Islet precursor cell (in vitro differentiated cells): Measurements from ENCODE around the gene COL5A3.
"Not testable (repeated sequence)": the region's sequence is repeated elsewhere in the genome, so short reads cannot be mapped to it uniquely, and the experiment has no call there.

Experiments used
- DNase-seq: peaks from one replicate; pipeline ENCODE4 v3.0.0-alpha.2; 2018

COL5A3 gene

DNA sequence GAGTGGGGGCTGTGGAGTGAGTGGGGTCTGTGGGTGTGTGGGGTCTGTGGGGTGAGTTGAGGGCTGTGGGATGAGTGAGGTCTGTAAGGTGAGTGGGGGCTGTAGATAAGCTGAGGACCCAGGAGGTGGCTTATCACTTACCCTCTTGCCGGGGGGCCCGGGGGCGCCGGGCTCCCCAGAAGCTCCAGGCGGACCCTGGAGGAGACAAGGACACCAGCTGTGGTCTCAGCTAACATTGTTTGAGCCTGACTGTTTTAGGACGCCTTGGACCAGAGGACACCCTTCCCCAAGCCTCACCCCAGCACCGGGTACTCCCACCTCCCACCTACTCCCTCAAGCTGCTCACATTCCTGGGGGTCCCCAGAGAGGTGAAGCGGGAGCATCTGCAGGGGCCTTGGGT lies 39.8 kb downstream of the COL5A3 start:
- no peak for DNase-seq

DNA sequence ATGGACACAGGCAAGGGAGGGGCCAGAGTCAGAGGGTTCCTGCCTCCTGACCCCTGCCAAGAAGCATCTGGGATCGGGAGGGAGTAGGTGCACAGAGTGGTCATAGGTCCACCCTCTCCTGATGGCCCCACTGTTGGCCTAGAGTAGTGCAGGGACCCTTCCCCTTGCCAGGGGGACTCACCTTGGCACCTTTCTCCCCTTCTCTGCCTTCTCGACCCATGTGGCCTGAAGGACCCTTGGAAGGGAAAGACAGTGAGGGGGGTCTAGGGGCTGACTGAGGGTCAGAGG lies 40.7 kb downstream of the COL5A3 start:
- DNase-seq = no peak

DNA sequence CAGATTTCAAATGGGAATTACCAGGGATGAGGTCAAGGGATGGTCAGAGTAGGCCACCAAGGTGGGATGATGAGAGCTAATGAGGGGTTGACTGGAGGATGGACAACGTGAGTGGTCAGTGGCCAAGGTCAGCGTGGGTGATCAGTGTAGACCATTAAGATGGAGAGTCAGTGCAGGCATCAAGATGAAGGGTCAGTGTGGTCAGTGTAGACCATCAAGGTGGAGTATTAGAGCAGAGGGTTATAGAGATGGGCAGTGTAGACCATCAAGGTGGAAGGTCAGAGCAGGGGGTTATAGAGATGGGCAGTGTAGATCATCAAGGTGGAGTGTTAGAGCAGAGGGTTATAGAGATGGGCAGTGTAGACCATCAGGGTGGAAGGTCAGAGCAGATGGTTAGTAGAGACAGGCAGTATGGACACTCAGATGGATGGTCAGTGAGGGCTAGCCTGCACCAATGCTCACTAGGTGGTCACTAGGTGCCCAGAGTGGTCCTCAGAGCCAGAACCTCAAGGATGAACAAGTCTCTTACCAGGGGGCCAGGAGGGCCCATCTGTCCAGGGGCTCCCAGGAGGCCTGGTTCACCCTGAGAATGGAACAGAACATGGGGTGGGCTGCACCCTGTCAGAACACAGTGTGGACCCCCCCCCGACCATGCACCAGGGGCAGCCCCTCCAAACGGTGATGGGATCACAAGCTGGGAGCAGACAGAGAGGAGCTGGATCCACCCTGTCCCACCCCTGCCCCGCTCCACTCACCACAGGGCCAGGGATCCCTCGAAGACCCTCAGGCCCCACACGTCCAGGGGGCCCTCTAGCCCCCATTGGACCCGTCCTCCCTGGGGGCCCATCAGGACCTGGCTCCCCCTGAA lies 41.2 kb downstream of the COL5A3 start:
- DNase-seq = no peak

DNA sequence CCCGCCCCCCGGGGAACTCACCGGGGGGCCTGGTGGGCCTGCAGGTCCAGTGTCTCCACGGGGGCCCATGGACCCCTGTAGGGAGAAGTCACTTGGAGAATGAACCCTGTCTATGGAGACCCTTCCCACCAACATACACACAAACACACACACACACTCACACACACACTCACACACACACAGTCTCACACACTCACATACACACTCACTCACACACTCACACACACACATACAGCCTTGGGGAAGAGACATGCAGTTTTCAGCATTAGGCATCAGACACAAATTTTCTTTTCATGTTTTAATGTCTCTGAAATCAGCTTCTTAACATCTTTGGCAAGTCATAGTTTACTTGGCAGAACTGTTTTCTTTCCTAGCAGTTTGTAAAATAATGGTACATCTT lies 43.0 kb downstream of the COL5A3 start:
- DNase-seq = no peak

DNA sequence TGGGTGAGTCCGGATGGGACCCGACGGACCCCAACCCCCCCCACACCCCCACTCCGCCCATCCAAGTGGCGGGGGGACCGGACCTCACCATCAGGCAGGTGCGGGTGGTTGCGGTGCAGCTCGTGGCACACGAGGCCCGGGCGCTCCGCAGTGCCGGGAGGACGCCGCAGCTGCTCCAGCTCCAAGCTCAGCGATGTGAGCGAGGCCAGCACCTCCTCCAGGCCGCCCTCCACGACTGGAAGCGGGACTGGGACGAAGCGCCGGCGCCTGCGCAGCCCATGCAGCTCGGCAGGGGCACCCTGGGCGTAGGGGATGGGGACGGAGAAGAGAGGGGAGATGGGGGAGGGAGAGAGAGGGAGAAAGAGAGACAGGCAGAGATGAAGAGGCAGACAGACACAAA lies 43.9 kb downstream of the COL5A3 start:
- DNase-seq = no peak

DNA sequence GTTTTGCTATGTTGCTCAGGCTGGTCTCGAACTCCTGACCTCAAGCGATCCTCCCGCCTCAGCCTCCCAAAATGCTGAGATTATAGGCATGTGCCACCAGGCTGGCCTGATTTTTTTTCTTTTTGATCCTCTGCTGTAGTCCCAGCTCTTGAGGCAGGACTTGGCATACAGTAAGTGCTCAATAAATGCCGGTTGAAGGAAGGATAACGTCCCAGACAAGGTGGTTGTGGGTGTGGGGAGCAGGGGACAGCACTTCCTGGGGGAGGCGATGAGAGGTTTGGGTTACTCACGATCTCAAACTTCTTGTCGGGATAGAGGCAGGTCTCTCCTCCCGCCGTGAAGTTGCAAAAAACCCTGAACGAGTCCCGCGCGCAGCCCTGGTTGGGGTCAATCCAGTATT lies 44.3 kb downstream of the COL5A3 start:
- DNase-seq = no peak

DNA sequence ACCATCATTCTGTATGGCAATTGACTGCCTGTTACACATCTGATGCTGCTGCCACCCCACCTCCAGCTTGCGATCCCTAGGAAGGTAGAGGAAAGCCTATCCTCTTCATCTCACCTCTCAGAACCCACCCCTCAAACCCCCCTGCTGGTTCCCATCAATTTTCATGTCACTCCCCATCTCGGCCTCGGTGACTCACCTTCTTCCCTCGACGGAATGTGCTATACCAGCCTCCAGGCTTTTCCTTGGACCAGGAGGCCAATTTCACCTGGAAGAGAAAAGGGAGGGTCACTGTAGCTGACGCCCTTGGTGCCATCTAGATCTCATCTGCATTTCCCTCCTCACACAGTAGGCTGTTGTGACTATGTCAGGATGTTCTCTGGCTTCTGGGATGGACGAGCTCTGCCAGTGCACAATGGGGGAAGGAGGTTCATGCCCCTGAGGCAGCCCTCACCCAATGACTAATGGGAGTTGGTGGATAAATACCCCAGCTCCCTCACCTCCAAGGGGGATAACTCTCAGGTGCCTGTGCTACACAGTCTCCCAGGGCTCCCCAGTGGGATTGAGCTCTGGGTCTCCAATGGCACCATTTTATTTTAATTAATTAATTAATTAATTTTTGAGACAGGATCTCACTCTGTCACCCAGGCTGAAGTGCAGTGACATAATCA lies 47.5 kb downstream of the COL5A3 start:
- peak; percentile 64 for DNase-seq

DNA sequence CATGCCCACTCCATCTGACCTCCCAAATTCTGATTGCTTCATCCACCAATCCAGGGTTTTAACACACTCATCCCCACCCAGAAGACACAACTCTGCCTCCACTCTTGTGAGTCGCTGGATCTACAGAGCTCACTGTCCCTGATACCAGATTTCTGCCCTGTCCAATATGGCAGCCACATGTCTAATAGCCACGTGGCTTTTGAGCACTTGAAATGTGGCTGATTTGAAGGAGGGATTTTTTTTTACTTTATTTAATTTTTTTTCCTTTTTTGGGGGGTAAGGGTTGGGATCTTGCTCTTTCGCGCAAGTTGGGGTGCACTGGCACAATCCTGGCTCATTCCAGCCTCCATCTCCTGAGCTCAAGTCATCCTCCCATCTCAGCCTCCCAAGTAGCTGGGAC lies 49.2 kb downstream of the COL5A3 start:
- no peak for DNase-seq

DNA sequence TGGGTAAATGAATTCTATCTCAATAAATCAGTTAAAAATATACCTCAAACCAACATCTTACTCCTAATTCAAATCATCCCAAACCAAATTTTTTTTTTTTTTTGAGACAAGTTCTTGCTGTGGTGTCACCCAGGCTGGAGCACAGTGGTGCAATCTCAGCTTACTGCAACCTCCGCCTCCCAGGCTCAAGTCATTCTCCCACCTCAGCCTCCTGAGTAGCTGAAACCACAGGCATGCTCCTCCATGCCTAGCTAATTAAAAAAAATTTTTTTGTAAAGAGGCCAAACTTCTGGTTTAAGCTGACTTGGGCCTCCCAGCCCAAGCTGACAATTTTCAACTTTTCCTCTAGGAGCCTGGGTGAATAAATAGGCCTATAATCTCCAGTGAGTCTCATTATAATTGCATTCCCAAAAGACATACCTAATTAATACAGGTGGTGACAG lies 51.9 kb downstream of the COL5A3 start:
- DNase-seq = no peak

DNA sequence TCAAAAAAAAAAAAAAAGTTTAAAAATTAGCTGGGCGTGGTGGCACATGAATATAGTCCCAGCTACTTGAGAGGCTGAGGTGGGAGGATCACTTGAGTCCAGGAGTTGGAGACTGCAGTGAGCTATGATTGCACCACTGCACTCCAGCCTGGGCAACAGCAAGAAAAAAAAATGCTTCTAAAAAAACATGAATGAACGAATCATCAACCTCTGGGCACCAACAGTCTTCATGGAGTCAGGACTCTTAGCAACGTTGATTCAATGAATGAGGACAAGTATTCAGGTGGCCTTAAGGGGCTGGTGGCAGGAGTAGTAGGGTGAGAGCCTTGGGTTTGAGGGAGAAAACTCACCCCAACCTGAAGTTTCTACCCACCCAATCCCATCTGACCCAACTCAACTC lies 53.3 kb downstream of the COL5A3 start:
- no peak for DNase-seq

DNA sequence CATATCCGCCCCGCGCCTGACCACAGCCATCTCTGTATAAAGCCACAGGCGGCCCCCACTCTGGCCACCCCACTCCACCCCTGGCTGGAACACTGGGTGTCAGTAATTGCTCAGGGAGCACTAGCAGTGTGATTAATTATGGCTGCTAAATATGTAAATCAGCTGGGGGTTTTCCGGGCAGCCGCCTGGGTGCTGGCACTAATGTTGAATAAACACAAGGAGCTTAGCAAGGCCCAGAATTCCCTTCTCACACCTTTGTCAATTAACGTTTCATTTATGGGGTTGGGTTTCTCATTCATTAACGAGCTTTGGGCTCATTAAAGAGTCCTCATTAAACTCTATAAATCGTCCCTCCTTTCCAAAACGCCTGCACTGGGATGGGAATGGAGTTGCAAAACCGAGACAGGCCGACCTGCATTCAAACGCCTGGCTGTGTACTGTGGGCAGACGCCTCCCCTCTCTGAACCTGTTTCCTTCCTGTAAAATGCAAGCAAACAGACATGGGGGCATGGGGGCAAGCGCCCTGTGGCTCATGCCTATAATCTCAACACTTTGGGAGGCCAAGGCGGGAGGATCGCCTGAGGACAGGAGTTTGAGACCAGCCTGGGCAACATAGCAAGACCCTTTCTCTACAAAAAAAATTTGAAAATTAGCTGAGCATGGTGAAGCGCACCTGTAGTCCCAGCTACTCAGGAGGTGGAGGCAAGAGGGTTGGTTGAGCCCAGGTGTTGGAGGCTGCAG lies 56.3 kb downstream of the COL5A3 start:
- no peak for DNase-seq

DNA sequence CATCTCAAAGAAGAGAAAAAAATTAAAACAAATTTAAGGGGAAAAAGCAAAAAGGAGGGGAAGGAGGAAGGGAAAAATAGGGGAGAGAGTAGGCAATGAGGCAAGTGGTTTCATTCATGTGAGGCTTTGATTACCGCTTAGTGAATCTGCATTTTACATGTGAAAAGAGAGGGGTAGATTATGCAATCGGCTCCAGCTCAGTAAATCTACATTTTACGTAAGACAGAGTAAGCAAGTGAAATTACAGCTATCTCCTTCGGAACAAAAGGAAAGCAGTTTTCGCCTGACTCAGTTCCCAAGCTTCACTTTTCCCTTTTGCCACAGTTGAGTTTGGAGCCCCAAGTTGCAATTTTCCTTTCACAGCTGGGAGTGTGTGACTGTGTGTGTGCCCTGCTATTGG lies 58.0 kb downstream of the COL5A3 start:
- no peak for DNase-seq

DNA sequence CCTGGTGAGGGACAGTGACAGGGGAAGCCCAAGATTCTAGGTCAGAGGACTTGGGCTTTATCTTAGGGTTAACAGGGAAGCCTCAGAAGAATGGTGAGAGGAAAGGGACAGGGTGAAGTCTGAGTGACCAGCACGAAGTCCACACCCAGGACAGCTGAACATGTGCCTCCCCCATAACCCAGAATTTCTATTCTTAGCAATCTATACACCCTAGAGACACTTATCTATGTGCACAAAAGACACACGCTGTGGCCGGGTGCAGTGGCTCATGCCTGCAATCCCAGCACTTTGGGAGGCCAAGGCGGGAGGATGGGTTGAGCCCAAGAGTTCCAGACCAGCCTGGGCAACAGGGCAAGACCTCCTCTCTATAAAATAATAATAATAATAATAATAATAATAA lies 62.9 kb downstream of the COL5A3 start:
- no peak for DNase-seq

DNA sequence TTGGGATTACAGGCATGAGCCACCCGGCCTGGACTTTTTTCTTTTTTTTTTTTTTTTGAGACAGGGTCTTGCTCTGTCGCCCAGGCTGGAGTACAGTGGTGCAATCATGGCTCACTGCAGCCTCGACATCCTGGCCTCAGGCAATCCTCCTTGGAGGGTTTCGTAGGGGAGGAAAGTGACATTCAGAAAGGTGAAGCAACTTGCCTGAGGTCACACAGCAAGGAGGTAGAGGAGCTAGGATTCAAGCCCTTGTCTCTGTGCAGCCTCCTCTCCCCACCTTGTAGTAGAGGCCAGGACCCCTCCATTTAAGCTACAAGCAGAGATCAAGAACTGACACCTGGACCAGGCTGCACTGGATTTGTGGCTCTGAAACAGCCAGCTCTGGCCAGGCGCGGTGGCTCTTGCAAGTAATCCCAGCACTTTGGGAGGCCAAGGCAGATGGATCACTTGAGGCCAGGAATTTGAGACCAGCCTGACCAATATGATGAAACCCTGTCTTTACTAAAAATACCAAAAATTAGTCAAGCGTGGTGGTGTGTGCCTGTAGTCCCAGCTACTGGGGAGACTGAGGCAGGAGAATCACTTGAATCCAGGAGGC lies 63.7 kb downstream of the COL5A3 start:
- not testable (repeated sequence) for DNase-seq

DNA sequence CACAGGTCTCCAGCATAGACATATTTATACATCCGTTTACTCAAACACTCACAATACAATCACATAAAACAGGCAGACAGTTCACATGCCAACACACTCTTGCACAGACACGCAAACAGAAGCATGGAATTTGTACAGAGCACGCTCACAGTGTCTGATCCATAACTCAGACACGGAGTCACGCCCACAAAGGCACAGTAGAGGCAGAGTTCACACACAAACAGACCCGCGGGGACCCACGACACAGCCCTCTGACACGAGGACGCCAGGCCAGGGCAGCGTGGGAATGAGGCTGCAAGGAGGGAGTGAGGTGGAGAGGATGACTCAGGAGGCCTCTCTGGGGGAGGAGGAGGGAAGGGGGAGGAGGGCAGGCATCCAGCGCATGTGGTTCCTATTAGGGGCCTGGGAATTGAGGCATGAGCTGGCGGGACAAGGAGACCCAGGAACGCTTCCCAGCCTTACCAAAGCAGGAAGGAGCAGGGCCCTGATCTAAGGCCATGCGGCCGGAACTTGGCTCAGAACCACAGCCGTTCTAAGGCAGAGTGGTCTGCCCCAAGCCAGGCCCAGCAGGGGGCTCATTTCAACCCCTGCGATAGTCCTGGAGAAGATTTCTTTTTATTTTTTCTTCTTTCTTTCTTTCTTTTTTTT lies 64.9 kb downstream of the COL5A3 start:
- peak; percentile 96 for DNase-seq

DNA sequence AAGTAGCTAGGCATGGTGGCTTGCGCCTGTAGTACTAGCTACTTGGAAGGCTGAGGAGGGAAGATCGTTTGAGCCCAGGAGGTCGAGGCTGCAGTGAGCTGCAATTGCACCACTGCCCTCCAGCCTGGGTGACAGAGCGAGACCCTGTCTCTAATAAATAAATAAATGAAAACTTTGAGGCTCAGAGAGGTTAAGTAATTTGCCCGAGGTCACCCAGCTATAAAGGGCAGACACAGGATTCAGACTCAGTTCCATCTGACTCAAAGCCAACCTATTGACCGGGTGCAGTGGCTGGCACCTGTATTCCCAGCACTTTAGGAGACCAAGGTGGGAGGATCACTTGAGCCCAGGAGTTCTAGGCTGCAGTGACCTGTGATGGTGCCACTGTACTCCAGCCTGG lies 66.6 kb downstream of the COL5A3 start:
- no peak for DNase-seq

DNA sequence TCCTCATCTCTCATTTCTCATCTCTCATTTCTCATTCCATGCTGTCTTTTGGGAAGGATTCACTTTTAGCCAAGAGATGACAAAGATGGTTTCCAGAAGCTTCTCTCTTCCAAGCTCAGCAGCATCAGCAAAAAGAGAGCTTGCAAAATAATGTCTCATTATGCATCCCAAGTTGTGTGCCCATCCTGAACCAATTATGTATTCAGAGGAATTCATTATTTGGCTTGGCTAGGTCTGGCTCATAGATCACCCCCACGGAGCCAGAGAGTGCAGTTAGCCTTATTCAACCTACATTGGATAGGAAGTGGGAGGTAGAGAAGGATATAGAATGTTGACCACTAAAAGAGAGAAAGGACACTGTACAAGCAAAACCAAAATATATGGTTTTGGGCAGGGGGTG lies 68.6 kb downstream of the COL5A3 start:
- no peak for DNase-seq

DNA sequence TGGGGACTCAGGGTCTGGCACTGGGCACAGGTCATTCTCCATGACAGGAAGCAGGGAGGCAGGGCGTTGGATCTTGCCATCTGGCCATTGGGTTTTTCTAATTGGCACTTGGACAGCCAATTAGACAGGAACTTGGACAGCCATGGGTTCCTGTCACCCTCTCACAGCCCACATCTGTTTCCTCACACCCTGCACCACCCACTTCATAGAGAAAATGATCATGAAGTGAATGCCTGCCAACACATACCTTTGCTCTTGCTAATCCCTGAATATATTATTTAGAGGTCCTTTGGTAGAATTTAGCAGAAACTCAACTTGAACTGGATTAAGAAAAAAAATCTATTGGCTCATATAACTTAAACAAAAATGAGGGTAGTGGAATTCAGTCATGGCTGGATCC lies 69.1 kb downstream of the COL5A3 start:
- DNase-seq = no peak

DNA sequence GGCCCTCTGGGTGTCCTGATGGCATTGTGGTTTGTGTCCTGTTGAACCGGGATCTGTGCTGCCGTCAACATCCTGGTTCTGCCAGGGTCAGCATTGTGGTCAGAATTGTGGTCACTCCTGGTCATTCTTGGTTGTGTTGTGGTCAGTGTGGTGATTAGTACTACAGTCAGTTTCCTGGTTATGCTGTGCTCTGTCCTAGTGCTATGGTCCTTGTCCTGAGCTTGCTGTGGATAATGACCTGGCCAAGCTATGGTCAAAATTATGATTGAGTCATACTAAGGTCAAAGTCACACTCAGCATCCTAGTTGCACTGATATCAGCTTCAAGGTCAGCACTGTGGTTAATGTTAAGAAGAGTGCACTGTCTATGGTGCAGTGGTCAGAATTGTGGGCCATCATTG lies 69.5 kb downstream of the COL5A3 start:
- DNase-seq = no peak

DNA sequence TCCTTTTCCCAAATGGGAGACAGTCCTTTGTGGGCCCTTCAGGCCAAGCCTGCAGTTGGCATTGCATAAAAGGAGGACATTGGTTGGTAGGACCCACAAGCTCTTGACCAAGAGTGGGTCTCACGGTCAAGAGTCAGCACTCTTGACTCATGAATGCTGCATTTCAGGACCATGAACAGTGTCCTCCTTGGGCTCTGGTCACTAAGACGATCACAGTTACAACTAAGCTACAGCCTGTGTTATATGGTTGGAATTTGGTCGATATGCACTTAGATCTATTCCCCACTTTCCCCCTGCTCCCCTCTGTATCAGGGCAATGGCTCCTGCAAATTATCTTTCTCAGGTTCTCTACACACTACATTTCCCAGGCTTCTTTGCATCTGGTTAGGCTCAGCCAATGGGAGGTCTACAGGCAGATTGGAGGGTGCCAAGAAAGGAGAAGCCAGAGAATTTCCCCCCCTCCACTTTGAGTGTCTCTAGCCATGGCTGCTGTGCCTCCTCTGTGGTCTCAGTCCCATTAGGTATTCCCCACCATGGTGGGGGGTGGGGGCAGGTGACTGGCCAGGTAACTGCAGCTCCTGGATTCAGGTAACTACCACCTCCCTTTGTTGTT lies 70.9 kb downstream of the COL5A3 start:
- DNase-seq = no peak

DNA sequence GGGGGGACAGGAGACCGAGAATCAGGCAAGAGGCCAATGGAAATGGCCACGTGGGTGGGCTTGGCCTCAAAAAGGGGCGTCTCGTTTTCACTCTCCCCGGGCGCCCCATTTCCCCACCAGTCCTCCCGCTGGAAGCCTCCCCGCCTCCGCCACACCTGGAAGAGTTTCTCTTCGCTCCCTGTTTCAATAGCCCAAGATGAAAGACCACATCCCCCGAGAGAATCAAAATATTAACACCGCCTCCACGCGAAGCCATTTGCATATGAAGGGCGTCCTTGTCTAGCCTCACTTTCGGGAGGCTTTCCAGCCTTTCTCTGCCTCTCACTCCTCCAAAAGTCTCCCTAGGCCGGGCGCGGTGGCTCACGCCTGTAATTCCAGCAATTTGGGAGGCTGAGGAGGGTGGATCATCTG lies 73.3 kb downstream of the COL5A3 start:
- no peak for DNase-seq

DNA sequence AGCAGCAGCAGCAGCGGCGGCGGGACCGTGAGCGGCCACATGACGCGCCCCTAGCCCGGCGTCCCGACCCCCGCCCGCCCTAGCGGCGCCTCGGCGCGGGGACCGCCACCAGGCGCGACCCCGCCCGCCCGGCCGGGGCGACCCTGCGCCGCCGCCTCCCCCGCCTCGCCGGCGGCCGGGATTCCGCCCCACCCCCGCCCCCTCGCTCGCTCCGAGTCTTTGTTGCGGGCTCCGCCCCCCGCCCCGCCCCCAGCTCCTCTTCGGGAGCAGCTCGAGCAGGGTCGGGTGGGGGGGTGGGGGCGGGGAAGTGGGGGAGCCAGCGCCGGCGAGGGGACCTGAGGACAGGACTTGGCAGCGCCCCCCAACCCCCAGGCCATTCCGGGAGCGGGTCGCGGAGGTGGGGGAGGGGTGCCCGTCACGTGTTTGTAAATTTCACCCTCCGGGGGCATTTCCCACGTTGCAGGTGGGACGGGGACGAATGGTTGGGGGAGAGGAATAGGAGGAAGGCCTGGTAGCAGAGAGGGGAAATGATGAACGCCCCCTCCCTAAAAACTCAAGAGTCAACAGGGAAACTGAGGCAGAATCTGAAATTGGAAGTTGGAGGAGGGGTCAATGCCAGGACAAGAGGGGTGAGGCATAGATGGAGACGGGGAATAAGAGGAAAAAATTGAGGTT lies 73.8 kb downstream of the COL5A3 start, which contains the start of gene OLFM2:
Gene OLFM2, minus strand, starts transcription at position 190 of the 675 bp plus-strand sequence. Its CDS starts 149 bp downstream, at position 41.
- peak; percentile 71 for DNase-seq
